GM18951 (cell line): ENCODE data around the gene LRRC71.

Experiments used
- POLR2A ChIP-seq: IDR thresholded peaks from 4 replicates; pipeline ENCODE4 v1.6.1; 2011; ENCODE audit warnings: mild to moderate bottlenecking; ENCODE audit not compliant: insufficient read length, insufficient read depth; ENCODE audit errors: extremely low read depth
- in situ Hi-C: fragments of 300-500 bp; cut with MboI; formaldehyde crosslinking; loops from one replicate; pipeline ENCODE4 v1.12.0; 2022; ENCODE audit warnings: low sequenced_read_pairs, mixed read lengths, inconsistent platforms; ENCODE audit not compliant: unreplicated experiment

Gene LRRC71

DNA sequence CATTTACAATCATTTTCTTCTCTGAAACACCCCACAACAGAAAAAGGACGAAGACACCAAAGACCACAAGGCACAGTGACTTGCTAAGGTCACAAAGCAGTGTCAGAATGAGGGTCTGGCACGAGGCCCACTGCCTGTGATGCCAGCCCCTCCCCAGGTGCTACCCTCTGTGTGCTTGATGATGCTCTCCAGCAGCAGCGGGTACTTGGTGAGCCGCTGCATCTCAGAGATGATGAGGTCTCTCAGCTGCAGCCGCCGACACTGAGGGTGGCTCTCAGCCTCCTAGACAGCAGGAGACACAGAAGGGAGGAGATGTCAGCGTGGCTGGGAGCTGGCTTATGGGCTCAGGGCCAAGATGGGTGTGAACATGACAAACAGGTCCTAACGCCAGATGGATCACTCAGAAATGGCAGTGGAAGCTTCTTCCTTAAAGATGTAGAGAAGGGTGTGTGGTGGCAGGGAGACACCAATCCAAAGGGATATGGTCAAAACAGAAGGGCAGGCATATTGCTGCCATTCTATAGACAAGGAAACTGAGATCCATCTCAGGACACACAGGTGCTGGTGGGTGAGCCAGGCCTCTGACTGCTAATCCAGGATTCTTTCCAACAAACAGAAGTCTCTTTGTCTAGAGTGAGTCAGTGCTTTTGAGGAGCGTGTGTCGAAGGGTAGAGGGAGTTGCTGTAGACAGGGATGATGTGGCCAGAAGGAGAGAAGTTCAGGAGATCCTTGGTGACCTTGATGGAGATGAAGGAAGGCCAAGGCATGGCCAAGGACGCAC is 25.6 kb downstream of the LRRC71 start:
- in situ Hi-C loops: no loop called here

DNA sequence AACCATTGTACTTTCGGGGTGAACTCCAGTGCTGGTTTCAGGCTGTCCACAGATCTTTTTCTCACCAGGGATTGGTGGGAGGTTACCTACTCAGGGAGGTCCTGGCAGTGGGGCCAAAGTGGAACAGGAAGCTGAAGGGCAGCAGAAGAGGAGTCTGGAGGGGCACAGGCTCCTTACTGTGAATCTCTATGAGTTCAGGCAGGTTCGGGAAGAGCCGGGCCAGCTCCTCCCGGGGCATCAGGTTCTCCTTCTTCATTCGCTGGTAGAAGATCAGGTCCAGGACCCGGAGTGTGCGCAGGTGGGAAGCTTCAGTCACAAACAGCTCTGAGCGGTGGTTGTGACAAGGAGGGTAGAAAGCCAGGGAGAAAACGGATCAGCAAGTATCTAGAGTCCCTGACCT is 26.7 kb downstream of the LRRC71 start:
- TF ChIP-seq POLR2A: no peak
- in situ Hi-C loops: no loop called here

More for the DNA sequence above, 25.6 kb downstream of the LRRC71 start:
- TF ChIP-seq POLR2A: no peak

DNA sequence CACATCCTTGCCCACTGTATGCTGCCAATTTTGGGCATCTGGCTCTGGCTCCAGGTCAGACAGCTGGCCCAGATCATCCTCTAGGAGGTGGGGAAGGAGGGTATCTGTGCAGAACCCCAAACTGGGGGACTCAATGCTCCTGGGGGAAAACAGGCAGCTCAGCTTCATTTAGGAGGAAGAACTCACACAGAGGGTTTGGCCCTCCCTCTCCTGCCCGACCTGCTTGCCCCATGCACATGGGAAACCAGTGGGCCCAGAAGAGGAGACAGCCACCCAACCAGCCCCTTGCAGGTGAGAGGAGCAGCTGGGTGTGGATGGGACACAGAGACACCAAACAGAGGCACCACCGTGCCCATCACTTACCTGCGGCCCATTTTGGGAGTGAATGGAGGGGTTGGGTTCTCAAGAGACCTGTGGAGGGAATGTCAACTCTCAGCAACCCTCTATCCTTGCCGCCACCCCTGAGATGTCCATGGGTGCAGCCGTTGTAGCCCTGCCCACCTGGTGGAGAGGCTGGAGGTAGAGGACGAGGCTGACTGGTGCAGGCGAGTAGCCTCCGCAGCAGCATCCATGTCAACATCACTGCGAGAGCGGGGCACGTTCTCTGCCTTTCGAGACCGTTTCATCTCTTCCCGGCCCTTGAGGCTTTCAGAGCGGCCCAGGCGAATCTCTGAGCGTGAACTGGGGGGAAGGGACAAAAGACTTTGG is 27.5 kb downstream of the LRRC71 start:
- TF ChIP-seq POLR2A: no peak
- in situ Hi-C loops: no loop called here

GRCh38 chr1:156948708-156949107 is 28.3 kb downstream of the LRRC71 start:
- in situ Hi-C loops: no loop called here
- TF ChIP-seq POLR2A: no peak

GRCh38 chr1:156949127-156949526 is 28.7 kb downstream of the LRRC71 start:
- no peak for TF ChIP-seq POLR2A
- in situ Hi-C loops: no loop called here

DNA sequence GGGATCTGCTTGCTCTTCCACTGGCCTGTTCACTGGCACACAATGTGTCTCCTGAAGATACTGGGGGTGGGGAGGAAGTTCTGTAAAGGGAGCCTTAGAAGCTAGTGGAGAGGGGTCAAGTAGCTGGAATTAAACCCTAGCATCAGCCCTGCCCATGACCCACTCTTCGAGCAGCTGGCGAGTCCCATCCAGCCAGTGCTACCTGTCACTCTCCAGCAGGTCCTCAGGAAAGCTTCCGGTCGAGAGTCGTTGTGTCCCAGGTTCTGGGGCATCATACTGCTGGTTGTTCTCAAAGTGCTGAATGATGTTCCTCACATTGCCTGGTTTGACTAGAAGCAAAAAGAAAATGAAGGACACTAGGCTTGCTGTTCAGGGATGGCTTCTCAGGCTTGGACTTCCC is 30.9 kb downstream of the LRRC71 start:
- in situ Hi-C loops: no loop called here
- no peak for TF ChIP-seq POLR2A

- in situ Hi-C loops: no loop called here
- TF ChIP-seq POLR2A: no peak
These were observed 33.1 kb downstream of the LRRC71 start for GRCh38 chr1:156953571-156953970.

GRCh38 chr1:156956333-156956732 is 35.9 kb downstream of the LRRC71 start:
- no peak for TF ChIP-seq POLR2A
- in situ Hi-C loops: no loop called here

GRCh38 chr1:156957634-156958033 is 37.2 kb downstream of the LRRC71 start:
- in situ Hi-C loops: no loop called here
- TF ChIP-seq POLR2A: no peak

DNA sequence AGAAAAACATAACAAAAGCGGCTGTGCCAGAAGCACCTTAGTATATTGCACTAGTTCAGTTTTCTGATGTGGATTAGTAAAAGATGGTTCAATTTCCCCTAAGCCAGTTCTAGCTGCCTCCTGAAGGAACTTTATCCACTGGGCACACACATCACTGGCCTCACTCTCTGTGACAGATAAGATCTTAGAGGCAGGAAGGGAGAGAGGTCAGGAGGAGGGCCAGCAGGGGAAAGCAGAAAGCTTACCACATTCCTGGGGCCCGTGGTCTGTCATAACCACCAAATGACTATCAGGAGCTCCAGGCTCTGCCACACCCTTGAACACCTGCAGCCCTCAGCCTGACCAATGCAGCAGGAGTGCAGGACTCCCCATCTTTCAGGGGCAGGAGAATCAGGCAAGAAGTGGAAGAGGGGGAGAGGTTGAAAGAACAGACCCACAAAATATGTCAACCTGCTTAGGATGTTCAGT is 37.8 kb downstream of the LRRC71 start:
- no peak for TF ChIP-seq POLR2A
- in situ Hi-C loops: no loop called here

GRCh38 chr1:156959414-156959813 is 39.0 kb downstream of the LRRC71 start:
- in situ Hi-C loops: no loop called here
- TF ChIP-seq POLR2A: no peak

GRCh38 chr1:156959925-156960324 is 39.5 kb downstream of the LRRC71 start:
- no peak for TF ChIP-seq POLR2A
- in situ Hi-C loops: no loop called here

DNA sequence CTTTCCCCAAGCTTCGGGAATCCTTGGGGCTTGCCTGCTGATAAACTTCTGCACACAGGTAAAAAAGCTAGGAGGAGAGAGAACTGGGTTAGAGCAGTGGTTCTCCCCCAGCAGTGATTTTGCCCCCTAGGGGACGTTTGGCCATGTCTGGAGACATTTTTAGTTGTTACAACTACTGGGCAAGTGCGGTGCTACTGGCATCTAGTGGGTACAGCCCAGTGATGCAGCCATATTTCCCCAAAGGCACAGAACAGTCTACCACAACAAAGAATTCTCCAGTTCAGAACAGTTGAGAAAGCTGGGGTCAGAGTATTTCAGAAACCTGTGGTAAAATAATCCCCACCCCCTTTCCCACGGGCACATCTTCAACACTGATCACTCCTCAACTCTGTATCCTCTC is 41.3 kb downstream of the LRRC71 start:
- in situ Hi-C loops: no loop called here
- TF ChIP-seq POLR2A: no peak

GRCh38 chr1:156963621-156964020 is 43.2 kb downstream of the LRRC71 start:
- in situ Hi-C loops: no loop called here
- no peak for TF ChIP-seq POLR2A
